Measurements from ENCODE around the gene KDM4B. TPM values are rescaled to one million over a fixed set of nuclear protein-coding genes. Genes with fewer than 3 reads are reported as not detected.

The KDM4B gene
- total and polyA plus RNA-seq, 7 donors = 9.3 to 45.9 (median 29.5) TPM

- Histone ChIP-seq H3K9me3 (peaks cover 14% of the 10 kb centered on the region), H3K4me3 (no peak overlapping the region), H3K36me3 (ENCODE audit: insufficient read depth in 1 of 2, low read depth in 1 of 2) (peaks cover 0 to 17% of the 10 kb centered on the region in 2 donors), H3K4me1 (peaks cover 31% of the 10 kb centered on the region), H3K27ac (peak overlapping the region; percentile 90), H3K27me3 (ENCODE audit: insufficient read depth in 3 of 3, low read length in 2 of 3) (no peaks in the 10 kb centered on the region)
- ATAC-seq (peak; percentile 20 to 59 (median 50)), DNase-seq (no peak)
- 26 to 44% (median 31%) methylated on average over 17 of the region's 17 CpGs for WGBS, 3 donors
- no peak for TF ChIP-seq CTCF (IDR thresholded peaks at IDR 0.05)
- intact Hi-C loops (cut with DNase I) = no loop called here
Measured at GRCh38 chr19:5103812-5104410, 135.0 kb downstream of the KDM4B start.

- no peak for DNase-seq
- TF ChIP-seq CTCF (IDR thresholded peaks at IDR 0.05) = no peak
- 46 to 76% (median 53%) methylated on average over 18 of the region's 18 CpGs for WGBS, 3 donors
- intact Hi-C loops (cut with DNase I) = no loop called here
- Histone ChIP-seq H3K4me1 (peaks cover 31% of the 10 kb centered on the region), H3K36me3 (ENCODE audit: insufficient read depth in 1 of 2, low read depth in 1 of 2) (peaks cover 0 to 10% of the 10 kb centered on the region in 2 donors), H3K4me3 (no peak overlapping the region), H3K27ac (peak overlapping the region; percentile 90), H3K27me3 (ENCODE audit: insufficient read depth in 3 of 3, low read length in 2 of 3) (no peaks in the 10 kb centered on the region), H3K9me3 (peaks cover 7% of the 10 kb centered on the region)
- ATAC-seq = peak; percentile 22 to 70 (median 56)
Measured at GRCh38 chr19:5104871-5105351, 136.0 kb downstream of the KDM4B start.

- 94 to 95% (median 95%) methylated on average over 23 of the region's 23 CpGs for WGBS, 3 donors
- Histone ChIP-seq H3K4me1 (peaks cover 31% of the 10 kb centered on the region), H3K27ac (no peak overlapping the region), H3K36me3 (ENCODE audit: insufficient read depth in 1 of 2, low read depth in 1 of 2) (peaks cover 0 to 18% of the 10 kb centered on the region in 2 donors), H3K4me3 (no peak overlapping the region), H3K9me3 (no peaks in the 10 kb centered on the region), H3K27me3 (ENCODE audit: insufficient read depth in 3 of 3, low read length in 2 of 3) (no peaks in the 10 kb centered on the region)
- no peak for TF ChIP-seq CTCF (IDR thresholded peaks at IDR 0.05)
- DNase-seq = no peak
- intact Hi-C loops (cut with DNase I) = no loop called here
- no peak for ATAC-seq
Measured at GRCh38 chr19:5106191-5106726, 137.3 kb downstream of the KDM4B start.

- 93 to 94% (median 93%) methylated on average over 19 of the region's 19 CpGs for WGBS, 3 donors
- no peaks in the 10 kb centered on the region for H3K9me3 ChIP-seq
- no peak overlapping the region for H3K4me3 ChIP-seq
- ATAC-seq (no peak), DNase-seq (no peak)
- peaks cover 31% of the 10 kb centered on the region for H3K4me1 ChIP-seq
- H3K27me3 ChIP-seq (ENCODE audit: insufficient read depth in 3 of 3, low read length in 2 of 3) = no peaks in the 10 kb centered on the region
- H3K27ac ChIP-seq = no peak overlapping the region
- no peak for TF ChIP-seq CTCF (IDR thresholded peaks at IDR 0.05)
- H3K36me3 ChIP-seq (ENCODE audit: insufficient read depth in 1 of 2, low read depth in 1 of 2) = peaks cover 0 to 25% of the 10 kb centered on the region in 2 donors
- intact Hi-C loops (cut with DNase I) = no loop called here
Measured at GRCh38 chr19:5106971-5107370, 138.1 kb downstream of the KDM4B start.

Data from psoas muscle (tissue), 8 donors.